ENCODE data around the gene INHBB.

Gene INHBB

GRCh38 chr2:120379916-120380893 lies 34.3 kb downstream of the INHBB start:
- DNase-seq (ENCODE audit: low read depth, low spot score): no peak
- WGBS (ENCODE audit: insufficient coverage, insufficient read length): no CpG with 5 or more reads among the region's 21 CpGs
- Histone ChIP-seq H3K36me3 (ENCODE audit: control insufficient read depth, insufficient read depth, low read length) (no peaks in the 10 kb centered on the region), H3K4me3 (ENCODE audit: low read length) (no peak overlapping the region), H3K9me3 (ENCODE audit: control insufficient read depth, insufficient read depth, low read length) (no peaks in the 10 kb centered on the region), H3K27me3 (ENCODE audit: control insufficient read depth, insufficient read depth, low read length) (no peaks in the 10 kb centered on the region; the same call in 1 of the 2 replicates), H3K27ac (ENCODE audit: low read length) (no peak overlapping the region), H3K4me1 (ENCODE audit: control insufficient read depth, insufficient read depth, low read length) (no peaks in the 10 kb centered on the region; the same call in 1 of the 2 replicates)

- no peak overlapping the region for H3K27ac ChIP-seq (ENCODE audit: low read length)
- DNase-seq (ENCODE audit: low read depth, low spot score): no peak
- H3K4me3 ChIP-seq (ENCODE audit: low read length): no peak overlapping the region
- H3K27me3 ChIP-seq (ENCODE audit: control insufficient read depth, insufficient read depth, low read length): no peaks in the 10 kb centered on the region
- no peaks in the 10 kb centered on the region; the same call in 1 of the 2 replicates for H3K4me1 ChIP-seq (ENCODE audit: control insufficient read depth, insufficient read depth, low read length)
- no CpG with 5 or more reads among the region's 6 CpGs for WGBS (ENCODE audit: insufficient coverage, insufficient read length)
- no peaks in the 10 kb centered on the region for H3K9me3 ChIP-seq (ENCODE audit: control insufficient read depth, insufficient read depth, low read length)
- no peaks in the 10 kb centered on the region for H3K36me3 ChIP-seq (ENCODE audit: control insufficient read depth, insufficient read depth, low read length)
Observed at GRCh38 chr2:120381192-120381591, 35.3 kb downstream of the INHBB start.

- DNase-seq (ENCODE audit: low read depth, low spot score): no peak
- no peak overlapping the region for H3K4me3 ChIP-seq (ENCODE audit: low read length)
- no peaks in the 10 kb centered on the region; the same call in 1 of the 2 replicates for H3K4me1 ChIP-seq (ENCODE audit: control insufficient read depth, insufficient read depth, low read length)
- H3K36me3 ChIP-seq (ENCODE audit: control insufficient read depth, insufficient read depth, low read length): no peaks in the 10 kb centered on the region
- WGBS (ENCODE audit: insufficient coverage, insufficient read length): no CpG with 5 or more reads among the region's 4 CpGs
- no peaks in the 10 kb centered on the region for H3K27me3 ChIP-seq (ENCODE audit: control insufficient read depth, insufficient read depth, low read length)
- H3K9me3 ChIP-seq (ENCODE audit: control insufficient read depth, insufficient read depth, low read length): no peaks in the 10 kb centered on the region
- H3K27ac ChIP-seq (ENCODE audit: low read length): no peak overlapping the region
Observed at GRCh38 chr2:120381661-120382060, 35.7 kb downstream of the INHBB start.

GRCh38 chr2:120382541-120383144 lies 36.7 kb downstream of the INHBB start:
- Histone ChIP-seq H3K4me1 (ENCODE audit: control insufficient read depth, insufficient read depth, low read length) (no peaks in the 10 kb centered on the region; the same call in 1 of the 2 replicates), H3K4me3 (ENCODE audit: low read length) (no peak overlapping the region), H3K27ac (ENCODE audit: low read length) (no peak overlapping the region), H3K9me3 (ENCODE audit: control insufficient read depth, insufficient read depth, low read length) (no peaks in the 10 kb centered on the region), H3K36me3 (ENCODE audit: control insufficient read depth, insufficient read depth, low read length) (no peaks in the 10 kb centered on the region), H3K27me3 (ENCODE audit: control insufficient read depth, insufficient read depth, low read length) (no peaks in the 10 kb centered on the region)
- no peak for DNase-seq (ENCODE audit: low read depth, low spot score)
- WGBS (ENCODE audit: insufficient coverage, insufficient read length): no CpG with 5 or more reads among the region's 11 CpGs

GRCh38 chr2:120383191-120383590 lies 37.3 kb downstream of the INHBB start:
- Histone ChIP-seq H3K36me3 (ENCODE audit: control insufficient read depth, insufficient read depth, low read length) (no peaks in the 10 kb centered on the region), H3K9me3 (ENCODE audit: control insufficient read depth, insufficient read depth, low read length) (no peaks in the 10 kb centered on the region), H3K27ac (ENCODE audit: low read length) (no peak overlapping the region), H3K4me3 (ENCODE audit: low read length) (no peak overlapping the region), H3K4me1 (ENCODE audit: control insufficient read depth, insufficient read depth, low read length) (no peaks in the 10 kb centered on the region; the same call in 1 of the 2 replicates), H3K27me3 (ENCODE audit: control insufficient read depth, insufficient read depth, low read length) (no peaks in the 10 kb centered on the region)
- WGBS (ENCODE audit: insufficient coverage, insufficient read length): no CpG with 5 or more reads among the region's 7 CpGs
- no peak for DNase-seq (ENCODE audit: low read depth, low spot score)

GRCh38 chr2:120383631-120384340 lies 37.9 kb downstream of the INHBB start:
- Histone ChIP-seq H3K4me1 (ENCODE audit: control insufficient read depth, insufficient read depth, low read length) (no peaks in the 10 kb centered on the region; the same call in 1 of the 2 replicates), H3K36me3 (ENCODE audit: control insufficient read depth, insufficient read depth, low read length) (no peaks in the 10 kb centered on the region), H3K9me3 (ENCODE audit: control insufficient read depth, insufficient read depth, low read length) (no peaks in the 10 kb centered on the region), H3K27me3 (ENCODE audit: control insufficient read depth, insufficient read depth, low read length) (no peaks in the 10 kb centered on the region), H3K4me3 (ENCODE audit: low read length) (no peak overlapping the region), H3K27ac (ENCODE audit: low read length) (no peak overlapping the region)
- WGBS (ENCODE audit: insufficient coverage, insufficient read length): no CpG with 5 or more reads among the region's 13 CpGs
- DNase-seq (ENCODE audit: low read depth, low spot score): no peak

- Histone ChIP-seq H3K9me3 (ENCODE audit: control insufficient read depth, insufficient read depth, low read length) (no peaks in the 10 kb centered on the region), H3K27me3 (ENCODE audit: control insufficient read depth, insufficient read depth, low read length) (no peaks in the 10 kb centered on the region), H3K27ac (ENCODE audit: low read length) (no peak overlapping the region), H3K4me1 (ENCODE audit: control insufficient read depth, insufficient read depth, low read length) (no peaks in the 10 kb centered on the region; the same call in 1 of the 2 replicates), H3K4me3 (ENCODE audit: low read length) (no peak overlapping the region), H3K36me3 (ENCODE audit: control insufficient read depth, insufficient read depth, low read length) (no peaks in the 10 kb centered on the region)
- WGBS (ENCODE audit: insufficient coverage, insufficient read length): no CpG with 5 or more reads among the region's 13 CpGs
- DNase-seq (ENCODE audit: low read depth, low spot score): no peak
Observed at GRCh38 chr2:120384486-120385354, 38.8 kb downstream of the INHBB start.

- no peaks in the 10 kb centered on the region for H3K36me3 ChIP-seq (ENCODE audit: control insufficient read depth, insufficient read depth, low read length)
- H3K27ac ChIP-seq (ENCODE audit: low read length): no peak overlapping the region
- no peak overlapping the region for H3K4me3 ChIP-seq (ENCODE audit: low read length)
- DNase-seq (ENCODE audit: low read depth, low spot score): no peak
- no peaks in the 10 kb centered on the region for H3K9me3 ChIP-seq (ENCODE audit: control insufficient read depth, insufficient read depth, low read length)
- WGBS (ENCODE audit: insufficient coverage, insufficient read length): no CpG with 5 or more reads among the region's 4 CpGs
- H3K4me1 ChIP-seq (ENCODE audit: control insufficient read depth, insufficient read depth, low read length): no peaks in the 10 kb centered on the region; the same call in 1 of the 2 replicates
- no peaks in the 10 kb centered on the region for H3K27me3 ChIP-seq (ENCODE audit: control insufficient read depth, insufficient read depth, low read length)
Observed at GRCh38 chr2:120385355-120386127, 39.6 kb downstream of the INHBB start.

GRCh38 chr2:120388222-120389035 lies 42.5 kb downstream of the INHBB start:
- H3K4me3 ChIP-seq (ENCODE audit: low read length): no peak overlapping the region
- no peaks in the 10 kb centered on the region for H3K9me3 ChIP-seq (ENCODE audit: control insufficient read depth, insufficient read depth, low read length)
- H3K36me3 ChIP-seq (ENCODE audit: control insufficient read depth, insufficient read depth, low read length): no peaks in the 10 kb centered on the region
- no CpG with 5 or more reads among the region's 9 CpGs for WGBS (ENCODE audit: insufficient coverage, insufficient read length)
- no peaks in the 10 kb centered on the region for H3K27me3 ChIP-seq (ENCODE audit: control insufficient read depth, insufficient read depth, low read length)
- H3K27ac ChIP-seq (ENCODE audit: low read length): no peak overlapping the region
- no peak for DNase-seq (ENCODE audit: low read depth, low spot score)
- H3K4me1 ChIP-seq (ENCODE audit: control insufficient read depth, insufficient read depth, low read length): no peaks in the 10 kb centered on the region; the same call in 1 of the 2 replicates

All from iPS DF 6.9 (cell line).